ENCODE measurements around the gene STX16. TPM values are rescaled to one million over a fixed set of nuclear protein-coding genes. Genes with fewer than 3 reads are reported as not detected.

STX16 gene
- 52.8 TPM for total RNA-seq

GRCh38 chr20:58650776-58651558 is at the start of gene STX16:
Gene STX16 (plus strand): TSS chr20:58651283. CDS start chr20:58652007, 724 bp downstream.
- DNase-seq (ENCODE audit: low read depth in 2 of 3, low spot score in 2 of 3): peak; percentile 88 to 89 (median 89)

- DNase-seq (ENCODE audit: low read depth in 2 of 3, low spot score in 2 of 3): no peak
These were observed 49.0 kb upstream of the STX16 start for GRCh38 chr20:58602124-58602523.

- no peak for DNase-seq (ENCODE audit: low read depth in 2 of 3, low spot score in 2 of 3)
These were observed 47.4 kb upstream of the STX16 start for GRCh38 chr20:58603721-58604120.

GRCh38 chr20:58604128-58604881 is 46.8 kb upstream of the STX16 start:
- DNase-seq (ENCODE audit: low read depth in 2 of 3, low spot score in 2 of 3): no peak

- DNase-seq (ENCODE audit: low read depth in 2 of 3, low spot score in 2 of 3): no peak
These were observed 45.6 kb upstream of the STX16 start for GRCh38 chr20:58605292-58606065.

GRCh38 chr20:58606184-58606583 is 44.9 kb upstream of the STX16 start:
- DNase-seq (ENCODE audit: low read depth in 2 of 3, low spot score in 2 of 3): no peak

- no peak for DNase-seq (ENCODE audit: low read depth in 2 of 3, low spot score in 2 of 3)
These were observed 42.8 kb upstream of the STX16 start for GRCh38 chr20:58608096-58608840.

GRCh38 chr20:58609026-58609425 is 42.1 kb upstream of the STX16 start:
- DNase-seq (ENCODE audit: low read depth in 2 of 3, low spot score in 2 of 3): no peak

- no peak for DNase-seq (ENCODE audit: low read depth in 2 of 3, low spot score in 2 of 3)
These were observed 40.8 kb upstream of the STX16 start for GRCh38 chr20:58610071-58610800.

- no peak for DNase-seq (ENCODE audit: low read depth in 2 of 3, low spot score in 2 of 3)
These were observed 40.3 kb upstream of the STX16 start for GRCh38 chr20:58610811-58611210.

GRCh38 chr20:58611236-58612030 is 39.6 kb upstream of the STX16 start:
- peak in 1 of 3 donors; percentile 17 for DNase-seq (ENCODE audit: low read depth in 2 of 3, low spot score in 2 of 3)

GRCh38 chr20:58612121-58612691 is 38.9 kb upstream of the STX16 start:
- no peak for DNase-seq (ENCODE audit: low read depth in 2 of 3, low spot score in 2 of 3)

- no peak for DNase-seq (ENCODE audit: low read depth in 2 of 3, low spot score in 2 of 3)
These were observed 37.8 kb upstream of the STX16 start for GRCh38 chr20:58613061-58613854.

GRCh38 chr20:58614366-58614765 is 36.7 kb upstream of the STX16 start:
- DNase-seq (ENCODE audit: low read depth in 2 of 3, low spot score in 2 of 3): no peak

GRCh38 chr20:58614984-58615760 is 35.9 kb upstream of the STX16 start:
- DNase-seq (ENCODE audit: low read depth in 2 of 3, low spot score in 2 of 3): no peak

- no peak for DNase-seq (ENCODE audit: low read depth in 2 of 3, low spot score in 2 of 3)
These were observed 34.7 kb upstream of the STX16 start for GRCh38 chr20:58616411-58616810.

GRCh38 chr20:58617158-58617557 is 33.9 kb upstream of the STX16 start:
- no peak for DNase-seq (ENCODE audit: low read depth in 2 of 3, low spot score in 2 of 3)

Data from hematopoietic multipotent progenitor cell (in vitro differentiated cells).